DND-41 (cell line): ENCODE data around the gene AKT1S1.

Experiments used
- EZH2 ChIP-seq: IDR thresholded peaks from 3 replicates; pipeline ENCODE4 v1.6.1; 2012; ENCODE audit warnings: borderline replicate concordance, low read depth, mild to moderate bottlenecking, moderate library complexity, low read length, inconsistent platforms; ENCODE audit not compliant: severe bottlenecking
- TF ChIP-seq, protein P1 (sequence below): IDR thresholded peaks from 2 replicates; pipeline ENCODE4 v1.5.1; 2012; ENCODE audit warnings: borderline replicate concordance, low read length, moderate library complexity, mild to moderate bottlenecking; ENCODE audit not compliant: poor library complexity, severe bottlenecking; ENCODE audit errors: extremely low read depth

DNA sequence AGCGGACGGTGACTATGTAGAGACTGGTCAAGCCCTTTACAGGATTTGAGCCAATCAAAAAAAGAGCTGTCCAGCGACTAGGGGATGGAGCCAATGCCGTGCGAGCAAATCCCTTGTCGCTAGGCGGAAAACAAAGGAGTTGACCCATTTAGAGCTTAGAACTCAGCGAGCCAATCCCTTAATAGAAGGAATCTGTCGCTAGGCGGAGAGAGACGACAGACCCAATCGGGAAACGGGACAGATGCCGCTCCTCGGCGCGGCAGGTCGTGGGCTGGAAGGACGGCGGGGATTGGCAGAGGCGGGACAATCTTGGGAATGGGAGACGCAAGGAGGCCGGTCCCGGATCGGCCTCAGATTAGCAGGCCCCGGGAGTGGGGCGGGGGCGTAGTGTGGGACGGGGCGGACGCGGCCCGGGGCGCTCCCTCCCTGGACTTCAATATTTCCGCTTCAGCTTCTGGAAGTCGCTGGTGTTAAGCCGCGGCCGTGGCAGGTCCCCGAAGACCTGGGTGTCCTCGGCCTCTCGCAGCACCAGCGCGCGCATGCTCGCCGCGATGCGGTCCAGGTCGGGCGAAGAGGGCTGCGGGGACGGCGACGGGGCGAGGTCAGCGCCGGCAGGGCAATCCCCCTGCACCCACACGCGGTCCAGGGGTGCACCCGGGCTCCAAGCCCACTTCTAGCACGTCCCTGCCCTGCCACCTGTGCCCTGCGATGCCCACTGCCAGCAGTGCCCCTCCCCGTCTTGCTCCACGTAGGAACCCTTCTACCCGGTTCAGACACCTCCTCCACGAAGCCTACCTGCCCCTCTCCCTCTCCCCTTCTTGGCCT is 7.5 kb downstream of the AKT1S1 start:
- TF ChIP-seq, protein P1, sequence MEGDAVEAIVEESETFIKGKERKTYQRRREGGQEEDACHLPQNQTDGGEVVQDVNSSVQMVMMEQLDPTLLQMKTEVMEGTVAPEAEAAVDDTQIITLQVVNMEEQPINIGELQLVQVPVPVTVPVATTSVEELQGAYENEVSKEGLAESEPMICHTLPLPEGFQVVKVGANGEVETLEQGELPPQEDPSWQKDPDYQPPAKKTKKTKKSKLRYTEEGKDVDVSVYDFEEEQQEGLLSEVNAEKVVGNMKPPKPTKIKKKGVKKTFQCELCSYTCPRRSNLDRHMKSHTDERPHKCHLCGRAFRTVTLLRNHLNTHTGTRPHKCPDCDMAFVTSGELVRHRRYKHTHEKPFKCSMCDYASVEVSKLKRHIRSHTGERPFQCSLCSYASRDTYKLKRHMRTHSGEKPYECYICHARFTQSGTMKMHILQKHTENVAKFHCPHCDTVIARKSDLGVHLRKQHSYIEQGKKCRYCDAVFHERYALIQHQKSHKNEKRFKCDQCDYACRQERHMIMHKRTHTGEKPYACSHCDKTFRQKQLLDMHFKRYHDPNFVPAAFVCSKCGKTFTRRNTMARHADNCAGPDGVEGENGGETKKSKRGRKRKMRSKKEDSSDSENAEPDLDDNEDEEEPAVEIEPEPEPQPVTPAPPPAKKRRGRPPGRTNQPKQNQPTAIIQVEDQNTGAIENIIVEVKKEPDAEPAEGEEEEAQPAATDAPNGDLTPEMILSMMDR = no peak
- no peak for TF ChIP-seq EZH2
